ENCODE data around the gene ST3GAL4. TPM values are rescaled to one million over a fixed set of nuclear protein-coding genes. Genes with fewer than 3 reads are reported as not detected.

Gene ST3GAL4
- total and polyA plus RNA-seq, 2 donors (not counting 1 experiment from before 2014, with no cell fraction given), result 1.1 to 1.9 TPM

DNA sequence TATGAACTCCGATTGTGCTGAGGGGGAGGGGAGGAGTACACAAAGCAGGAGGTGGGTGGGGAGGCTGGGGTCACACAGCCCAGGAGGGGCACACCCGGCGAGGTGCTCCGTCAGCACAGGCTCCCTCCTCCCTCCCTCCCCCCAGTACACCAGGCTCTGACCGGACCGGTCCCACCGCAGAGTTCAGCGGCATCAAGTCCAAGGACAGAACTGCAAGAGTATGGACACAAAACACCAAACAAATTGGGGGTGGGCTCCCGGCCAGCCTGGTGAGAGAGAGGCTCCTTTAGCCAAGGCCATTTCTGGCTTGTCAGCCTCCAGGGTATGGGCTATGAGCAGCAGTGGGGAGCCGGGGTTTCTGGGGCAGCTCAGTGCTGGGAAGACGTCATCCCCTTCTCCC, 68.3 kb downstream of the ST3GAL4 start:
- ATAC-seq (ENCODE audit: low read depth) (no peak), DNase-seq (no peak)
- peaks cover 0 to 5% (median 0%) of the 10 kb centered on the region in 3 donors for H3K9me3 ChIP-seq (ENCODE audit: control extremely low read depth in 1 of 3, control insufficient read depth in 2 of 3, insufficient read depth in 1 of 3, low read length in 2 of 3)
- H3K4me1 Mint-ChIP-seq, result peaks cover 22% of the 10 kb centered on the region
- H3K4me1 ChIP-seq (ENCODE audit: control insufficient read depth in 2 of 2, insufficient read depth in 2 of 2, low read length in 2 of 2), result peaks cover 13 to 20% of the 10 kb centered on the region in 2 donors
- H3K9ac ChIP-seq (ENCODE audit: low read length), result no peak overlapping the region
- TF ChIP-seq EZH2 (IDR thresholded peaks at IDR 0.05; ENCODE audit: borderline replicate concordance, insufficient read depth, low read depth, low read length, poor library complexity, severe bottlenecking), result no peak
- TF ChIP-seq, protein P1, sequence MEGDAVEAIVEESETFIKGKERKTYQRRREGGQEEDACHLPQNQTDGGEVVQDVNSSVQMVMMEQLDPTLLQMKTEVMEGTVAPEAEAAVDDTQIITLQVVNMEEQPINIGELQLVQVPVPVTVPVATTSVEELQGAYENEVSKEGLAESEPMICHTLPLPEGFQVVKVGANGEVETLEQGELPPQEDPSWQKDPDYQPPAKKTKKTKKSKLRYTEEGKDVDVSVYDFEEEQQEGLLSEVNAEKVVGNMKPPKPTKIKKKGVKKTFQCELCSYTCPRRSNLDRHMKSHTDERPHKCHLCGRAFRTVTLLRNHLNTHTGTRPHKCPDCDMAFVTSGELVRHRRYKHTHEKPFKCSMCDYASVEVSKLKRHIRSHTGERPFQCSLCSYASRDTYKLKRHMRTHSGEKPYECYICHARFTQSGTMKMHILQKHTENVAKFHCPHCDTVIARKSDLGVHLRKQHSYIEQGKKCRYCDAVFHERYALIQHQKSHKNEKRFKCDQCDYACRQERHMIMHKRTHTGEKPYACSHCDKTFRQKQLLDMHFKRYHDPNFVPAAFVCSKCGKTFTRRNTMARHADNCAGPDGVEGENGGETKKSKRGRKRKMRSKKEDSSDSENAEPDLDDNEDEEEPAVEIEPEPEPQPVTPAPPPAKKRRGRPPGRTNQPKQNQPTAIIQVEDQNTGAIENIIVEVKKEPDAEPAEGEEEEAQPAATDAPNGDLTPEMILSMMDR (IDR thresholded peaks at IDR 0.05), result no peak
- WGBS (ENCODE audit: insufficient coverage), result 77% methylated on average over 4 of the region's 11 CpGs
- no peak overlapping the region for H3K4me2 ChIP-seq (replicated peaks; ENCODE audit: low read depth, low read length, poor library complexity, severe bottlenecking)
- no peak overlapping the region for H3K4me3 ChIP-seq (ENCODE audit: control extremely low read depth in 1 of 5, extremely low read depth in 1 of 5, insufficient read depth in 1 of 5, low read depth in 2 of 5, low read length in 4 of 5)
- no peaks in the 10 kb centered on the region for H3K79me2 ChIP-seq (ENCODE audit: control insufficient read depth, insufficient read depth, low read length)
- intact Hi-C loops (cut with micrococcal nuclease), result no loop called here
- POLR2A ChIA-PET, result no interaction called here
- no peak overlapping the region for H2AFZ ChIP-seq (ENCODE audit: insufficient read depth, low read depth, low read length, poor library complexity, severe bottlenecking)
- CTCF ChIA-PET, result interaction anchor here (1.0 to 1.9 kb wide), 2 partner anchors 17 to 56 kb away, joined by 3 to 5 read pairs; no protein-coding TSS in a partner anchor
- H3K27me3 ChIP-seq (replicated peaks in 1 of 4; ENCODE audit: control extremely low read depth in 1 of 4, control insufficient read depth in 3 of 4, insufficient read depth in 4 of 4, low read length in 3 of 4), result peaks cover 0 to 8% (median 0%) of the 10 kb centered on the region in 4 experiments
- no peaks in the 10 kb centered on the region for H4K20me1 ChIP-seq (ENCODE audit: control insufficient read depth, insufficient read depth, low read length, poor library complexity, severe bottlenecking)
- no peak overlapping the region for H3K27ac Mint-ChIP-seq
- no peak overlapping the region for H3K4me3 Mint-ChIP-seq
- H3K9me3 Mint-ChIP-seq (ENCODE audit: insufficient read depth), result no peaks in the 10 kb centered on the region
- no peaks in the 10 kb centered on the region for H3K36me3 ChIP-seq (replicated peaks in 1 of 2; ENCODE audit: control extremely low read depth in 1 of 2, control insufficient read depth in 1 of 2, extremely low read depth in 1 of 2, insufficient read depth in 2 of 2, low read length in 1 of 2)
- H3K27ac ChIP-seq (ENCODE audit: low read length in 2 of 2), result no peak overlapping the region
- H3K27me3 Mint-ChIP-seq, result peaks cover 6% of the 10 kb centered on the region

DNA sequence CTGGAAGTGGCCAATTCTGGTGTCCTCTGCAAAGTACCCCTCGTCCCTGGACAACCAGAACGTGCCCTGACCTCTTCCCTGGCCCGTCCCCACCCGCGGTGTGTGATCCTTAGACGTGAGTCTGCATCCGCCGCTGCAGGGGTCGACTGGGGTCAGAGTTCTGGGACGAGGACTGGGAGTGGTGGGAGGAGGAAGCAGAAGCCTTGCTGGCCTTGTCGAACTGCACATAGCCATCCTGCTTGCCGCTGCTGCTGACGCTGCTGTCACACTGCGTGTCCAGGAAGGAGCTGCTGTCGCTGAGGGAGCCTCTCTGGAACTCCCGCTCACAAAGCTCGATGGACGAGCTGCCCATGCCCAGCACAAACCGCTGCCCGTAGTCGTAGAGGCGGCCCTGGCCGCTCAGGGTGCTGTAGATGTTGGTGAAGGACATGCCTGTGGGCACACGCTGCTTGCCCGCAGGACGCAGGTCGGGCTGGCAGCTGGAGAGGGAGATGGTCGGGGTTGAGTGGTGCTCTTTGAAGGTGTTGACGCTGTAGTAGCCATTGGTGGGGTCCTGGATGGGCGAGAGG, 69.1 kb downstream of the ST3GAL4 start:
- H3K27me3 ChIP-seq (replicated peaks in 1 of 4; ENCODE audit: control extremely low read depth in 1 of 4, control insufficient read depth in 3 of 4, insufficient read depth in 4 of 4, low read length in 3 of 4), result peaks cover 0 to 8% (median 0%) of the 10 kb centered on the region in 4 experiments
- ATAC-seq (ENCODE audit: low read depth), result no peak
- peaks cover 22% of the 10 kb centered on the region for H3K4me1 Mint-ChIP-seq
- no peak overlapping the region for H2AFZ ChIP-seq (ENCODE audit: insufficient read depth, low read depth, low read length, poor library complexity, severe bottlenecking)
- H3K27ac Mint-ChIP-seq, result no peak overlapping the region
- peaks cover 0 to 5% (median 0%) of the 10 kb centered on the region in 3 donors for H3K9me3 ChIP-seq (ENCODE audit: control extremely low read depth in 1 of 3, control insufficient read depth in 2 of 3, insufficient read depth in 1 of 3, low read length in 2 of 3)
- H3K36me3 ChIP-seq (replicated peaks in 1 of 2; ENCODE audit: control extremely low read depth in 1 of 2, control insufficient read depth in 1 of 2, extremely low read depth in 1 of 2, insufficient read depth in 2 of 2, low read length in 1 of 2), result no peaks in the 10 kb centered on the region
- no peak for DNase-seq
- H3K9ac ChIP-seq (ENCODE audit: low read length), result no peak overlapping the region
- POLR2A ChIA-PET, result no interaction called here
- WGBS (ENCODE audit: insufficient coverage), result 93% methylated on average over 30 of the region's 30 CpGs
- no peaks in the 10 kb centered on the region for H3K9me3 Mint-ChIP-seq (ENCODE audit: insufficient read depth)
- no peak overlapping the region for H3K4me3 ChIP-seq (ENCODE audit: control extremely low read depth in 1 of 5, extremely low read depth in 1 of 5, insufficient read depth in 1 of 5, low read depth in 2 of 5, low read length in 4 of 5)
- H3K4me1 ChIP-seq (ENCODE audit: control insufficient read depth in 2 of 2, insufficient read depth in 2 of 2, low read length in 2 of 2), result peaks cover 13 to 20% of the 10 kb centered on the region in 2 donors
- H3K4me2 ChIP-seq (replicated peaks; ENCODE audit: low read depth, low read length, poor library complexity, severe bottlenecking), result no peak overlapping the region
- no peak overlapping the region for H3K27ac ChIP-seq (ENCODE audit: low read length in 2 of 2)
- H3K27me3 Mint-ChIP-seq, result peaks cover 6% of the 10 kb centered on the region
- no peak overlapping the region for H3K4me3 Mint-ChIP-seq
- intact Hi-C loops (cut with micrococcal nuclease), result no loop called here
- H4K20me1 ChIP-seq (ENCODE audit: control insufficient read depth, insufficient read depth, low read length, poor library complexity, severe bottlenecking), result no peaks in the 10 kb centered on the region
- CTCF ChIA-PET, result interaction anchor here (0.8 to 1.9 kb wide), 3 partner anchors 16 to 56 kb away, joined by 3 to 5 read pairs (median 3); no protein-coding TSS in a partner anchor
- TF ChIP-seq, protein P1 (IDR thresholded peaks at IDR 0.05), result no peak
- TF ChIP-seq EZH2 (IDR thresholded peaks at IDR 0.05; ENCODE audit: borderline replicate concordance, insufficient read depth, low read depth, low read length, poor library complexity, severe bottlenecking), result no peak
- H3K79me2 ChIP-seq (ENCODE audit: control insufficient read depth, insufficient read depth, low read length), result no peaks in the 10 kb centered on the region
